ENCODE measurements around the gene AP3B1.
A peak's percentile ranks its signal among the peaks of the same experiment; 100 is the strongest.

Gene AP3B1, protein sequence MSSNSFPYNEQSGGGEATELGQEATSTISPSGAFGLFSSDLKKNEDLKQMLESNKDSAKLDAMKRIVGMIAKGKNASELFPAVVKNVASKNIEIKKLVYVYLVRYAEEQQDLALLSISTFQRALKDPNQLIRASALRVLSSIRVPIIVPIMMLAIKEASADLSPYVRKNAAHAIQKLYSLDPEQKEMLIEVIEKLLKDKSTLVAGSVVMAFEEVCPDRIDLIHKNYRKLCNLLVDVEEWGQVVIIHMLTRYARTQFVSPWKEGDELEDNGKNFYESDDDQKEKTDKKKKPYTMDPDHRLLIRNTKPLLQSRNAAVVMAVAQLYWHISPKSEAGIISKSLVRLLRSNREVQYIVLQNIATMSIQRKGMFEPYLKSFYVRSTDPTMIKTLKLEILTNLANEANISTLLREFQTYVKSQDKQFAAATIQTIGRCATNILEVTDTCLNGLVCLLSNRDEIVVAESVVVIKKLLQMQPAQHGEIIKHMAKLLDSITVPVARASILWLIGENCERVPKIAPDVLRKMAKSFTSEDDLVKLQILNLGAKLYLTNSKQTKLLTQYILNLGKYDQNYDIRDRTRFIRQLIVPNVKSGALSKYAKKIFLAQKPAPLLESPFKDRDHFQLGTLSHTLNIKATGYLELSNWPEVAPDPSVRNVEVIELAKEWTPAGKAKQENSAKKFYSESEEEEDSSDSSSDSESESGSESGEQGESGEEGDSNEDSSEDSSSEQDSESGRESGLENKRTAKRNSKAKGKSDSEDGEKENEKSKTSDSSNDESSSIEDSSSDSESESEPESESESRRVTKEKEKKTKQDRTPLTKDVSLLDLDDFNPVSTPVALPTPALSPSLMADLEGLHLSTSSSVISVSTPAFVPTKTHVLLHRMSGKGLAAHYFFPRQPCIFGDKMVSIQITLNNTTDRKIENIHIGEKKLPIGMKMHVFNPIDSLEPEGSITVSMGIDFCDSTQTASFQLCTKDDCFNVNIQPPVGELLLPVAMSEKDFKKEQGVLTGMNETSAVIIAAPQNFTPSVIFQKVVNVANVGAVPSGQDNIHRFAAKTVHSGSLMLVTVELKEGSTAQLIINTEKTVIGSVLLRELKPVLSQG

DNA sequence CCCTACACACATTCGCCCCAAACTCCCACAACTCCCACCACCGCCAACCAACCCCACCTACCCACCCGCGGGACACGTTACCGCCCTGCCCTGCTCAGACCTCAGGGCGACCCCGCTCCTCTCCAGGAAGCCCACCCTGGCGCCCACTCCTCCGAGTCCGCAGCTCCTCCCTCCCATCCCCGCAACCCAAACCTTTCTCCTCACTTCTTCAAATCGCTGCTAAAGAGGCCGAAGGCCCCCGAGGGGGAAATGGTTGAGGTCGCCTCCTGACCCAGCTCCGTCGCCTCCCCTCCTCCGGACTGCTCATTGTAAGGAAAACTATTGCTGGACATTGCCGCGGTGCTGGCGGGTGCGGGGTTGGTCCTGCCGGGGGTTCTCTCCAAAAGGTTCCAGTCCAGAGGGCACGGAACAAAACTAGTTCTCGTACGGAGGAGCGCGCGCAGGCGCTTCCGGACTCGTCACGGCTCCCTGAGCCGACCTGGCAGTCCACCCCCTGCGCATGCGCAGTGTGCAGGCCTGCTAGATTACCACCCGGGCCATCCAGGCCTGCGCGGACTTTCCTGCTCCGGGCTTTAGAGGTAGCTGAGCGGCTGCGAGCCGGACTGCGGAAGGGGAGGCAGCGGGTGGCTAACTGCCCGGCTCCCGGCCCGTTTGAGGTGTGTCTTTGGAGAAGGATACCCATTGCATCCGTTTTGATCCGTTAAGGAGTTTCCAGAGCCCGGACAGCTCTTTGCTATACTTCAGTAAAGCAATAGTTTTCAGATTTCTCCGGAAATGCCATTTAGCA lies at the start of gene AP3B1:
TSS of gene AP3B1 (minus strand) at position 451 of the 787 bp plus-strand sequence. CDS start at position 332, 119 bp downstream.
- Histone ChIP-seq H3K4me3 (ENCODE audit: low read depth, low read length) (peak within 1 kb of the TSS; percentile 91), H3K36me3 (ENCODE audit: control insufficient read depth, insufficient read depth, low read length) (no peaks in the 10 kb centered on the region), H3K27ac (ENCODE audit: low read depth, low read length) (peak within 1 kb of the TSS; percentile 60; the same call in 1 of the 2 replicates), H3K9me3 (ENCODE audit: control insufficient read depth, insufficient read depth, low read depth, low read length) (no peaks in the 10 kb centered on the region), H3K9ac (ENCODE audit: low read length) (peak within 1 kb of the TSS; percentile 83), H3K4me1 (ENCODE audit: control insufficient read depth, insufficient read depth, low read length) (peaks cover 16% of the 10 kb centered on the region), H3K27me3 (ENCODE audit: control insufficient read depth, insufficient read depth, low read length) (no peaks in the 10 kb centered on the region)

DNA sequence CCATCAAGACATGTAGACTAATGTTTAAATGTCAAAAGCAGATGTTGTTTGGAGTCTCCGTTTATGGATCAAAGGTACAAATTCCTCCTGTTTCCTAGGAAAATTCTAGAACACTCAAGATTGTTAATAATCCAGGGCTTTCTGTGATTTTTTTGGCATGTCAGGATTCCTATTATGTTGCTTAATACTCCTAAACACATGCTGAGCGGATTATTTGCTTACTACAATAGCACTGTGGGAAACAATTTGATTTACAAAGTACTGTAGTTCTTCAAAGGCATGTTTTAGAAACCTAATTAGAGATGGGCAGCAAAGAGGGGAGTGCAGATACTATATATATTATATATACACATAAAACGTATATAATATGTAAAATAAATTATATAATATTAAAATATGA lies 46.9 kb upstream of the AP3B1 start:
- Histone ChIP-seq H3K9me3 (ENCODE audit: control insufficient read depth, insufficient read depth, low read depth, low read length) (peaks cover 21% of the 10 kb centered on the region), H3K9ac (ENCODE audit: low read length) (no peak overlapping the region), H3K4me3 (ENCODE audit: low read depth, low read length) (no peak overlapping the region), H3K36me3 (ENCODE audit: control insufficient read depth, insufficient read depth, low read length) (no peaks in the 10 kb centered on the region), H3K4me1 (ENCODE audit: control insufficient read depth, insufficient read depth, low read length) (peaks cover 17% of the 10 kb centered on the region), H3K27me3 (ENCODE audit: control insufficient read depth, insufficient read depth, low read length) (peaks cover 31% of the 10 kb centered on the region; the same call in 1 of the 2 replicates), H3K27ac (ENCODE audit: low read depth, low read length) (no peak overlapping the region)

DNA sequence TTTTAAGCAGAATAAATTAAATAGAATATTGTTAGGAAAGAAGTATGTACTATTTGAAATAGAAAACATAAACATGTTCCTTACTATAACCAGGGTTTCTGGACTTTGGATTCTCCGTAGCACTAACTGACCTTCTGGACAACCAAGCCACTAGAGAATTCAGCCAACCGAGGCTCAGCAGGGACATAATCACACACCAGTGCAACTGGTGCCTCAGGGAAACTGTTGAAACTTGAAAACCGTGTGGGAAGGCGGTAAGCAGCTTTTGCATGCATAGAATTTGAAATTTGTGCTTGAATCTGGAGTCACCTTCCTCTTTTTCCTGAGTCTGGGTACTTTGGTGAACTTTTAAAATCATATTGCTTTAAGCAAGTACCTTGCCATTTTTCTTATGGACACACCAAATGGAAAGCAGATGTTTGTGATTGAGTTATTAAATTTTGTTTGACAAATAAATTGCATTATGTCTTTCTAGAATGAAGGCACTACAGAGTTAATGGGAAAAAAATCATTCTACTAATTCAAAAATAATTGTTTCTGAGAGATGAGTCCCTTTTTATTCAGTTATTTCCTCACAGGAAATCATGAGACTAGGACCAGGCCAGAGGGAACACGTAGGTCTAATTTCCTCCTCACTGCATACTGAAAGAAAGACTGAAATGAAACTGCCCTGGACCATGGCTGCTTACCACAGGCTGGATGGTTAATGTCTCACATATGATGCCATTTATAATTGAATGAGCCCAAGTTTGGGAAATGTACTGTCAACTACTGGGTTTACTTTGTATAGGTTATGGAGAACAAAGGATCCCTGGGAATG lies 45.3 kb upstream of the AP3B1 start:
- H3K9ac ChIP-seq (ENCODE audit: low read length), result no peak overlapping the region
- H3K9me3 ChIP-seq (ENCODE audit: control insufficient read depth, insufficient read depth, low read depth, low read length), result peaks cover 21% of the 10 kb centered on the region
- no peak overlapping the region for H3K4me3 ChIP-seq (ENCODE audit: low read depth, low read length)
- peaks cover 31% of the 10 kb centered on the region; the same call in 1 of the 2 replicates for H3K27me3 ChIP-seq (ENCODE audit: control insufficient read depth, insufficient read depth, low read length)
- H3K4me1 ChIP-seq (ENCODE audit: control insufficient read depth, insufficient read depth, low read length), result peaks cover 9% of the 10 kb centered on the region
- H3K27ac ChIP-seq (ENCODE audit: low read depth, low read length), result no peak overlapping the region
- H3K36me3 ChIP-seq (ENCODE audit: control insufficient read depth, insufficient read depth, low read length), result no peaks in the 10 kb centered on the region

DNA sequence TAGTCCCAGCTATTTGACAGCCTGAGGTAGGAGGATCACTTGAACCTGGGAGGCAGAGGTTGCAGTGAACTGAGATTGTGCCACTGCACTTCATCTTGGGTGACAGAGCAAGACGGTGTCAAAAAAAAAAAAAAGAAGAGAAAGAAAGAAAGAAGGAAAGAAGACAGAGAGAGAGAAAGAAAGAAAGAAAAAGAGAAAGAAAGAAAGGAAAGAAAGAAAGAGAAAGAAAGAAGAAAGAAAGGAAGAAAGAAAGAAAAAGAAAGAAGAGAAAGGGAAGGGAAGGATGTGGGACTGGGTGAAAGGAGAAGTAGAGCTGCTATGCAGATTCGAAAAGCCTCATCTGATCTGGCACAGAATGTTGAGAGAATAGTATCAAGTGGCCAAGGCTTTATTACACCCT lies 42.2 kb upstream of the AP3B1 start:
- Histone ChIP-seq H3K4me3 (ENCODE audit: low read depth, low read length) (no peak overlapping the region), H3K36me3 (ENCODE audit: control insufficient read depth, insufficient read depth, low read length) (no peaks in the 10 kb centered on the region), H3K27me3 (ENCODE audit: control insufficient read depth, insufficient read depth, low read length) (peaks cover 21% of the 10 kb centered on the region; the same call in 1 of the 2 replicates), H3K9me3 (ENCODE audit: control insufficient read depth, insufficient read depth, low read depth, low read length) (peaks cover 17% of the 10 kb centered on the region), H3K27ac (ENCODE audit: low read depth, low read length) (no peak overlapping the region), H3K9ac (ENCODE audit: low read length) (no peak overlapping the region), H3K4me1 (ENCODE audit: control insufficient read depth, insufficient read depth, low read length) (peaks cover 10% of the 10 kb centered on the region)

DNA sequence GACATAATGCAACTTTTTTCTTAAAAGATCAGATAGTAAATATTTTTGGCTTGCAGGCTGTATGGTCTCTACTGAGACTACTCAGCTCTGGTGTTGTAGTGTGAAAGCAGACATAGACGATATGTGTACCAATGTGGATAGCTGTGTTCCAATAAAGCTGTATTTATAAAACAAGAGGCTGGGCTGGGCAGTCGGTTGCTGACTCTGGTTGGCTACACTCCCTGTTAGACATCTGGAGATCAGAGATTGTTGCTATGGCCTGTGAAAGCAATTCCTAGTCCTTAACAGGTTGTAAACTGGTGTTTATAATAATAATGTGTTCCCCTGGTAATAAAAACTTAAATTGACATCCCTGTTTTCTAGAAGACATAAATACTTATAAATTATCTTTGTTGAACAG lies 41.5 kb upstream of the AP3B1 start:
- H3K4me1 ChIP-seq (ENCODE audit: control insufficient read depth, insufficient read depth, low read length), result peaks cover 4% of the 10 kb centered on the region; the same call in 1 of the 2 replicates
- no peak overlapping the region for H3K4me3 ChIP-seq (ENCODE audit: low read depth, low read length)
- no peak overlapping the region for H3K9ac ChIP-seq (ENCODE audit: low read length)
- H3K27me3 ChIP-seq (ENCODE audit: control insufficient read depth, insufficient read depth, low read length), result peaks cover 17% of the 10 kb centered on the region; the same call in 1 of the 2 replicates
- no peak overlapping the region for H3K27ac ChIP-seq (ENCODE audit: low read depth, low read length)
- H3K9me3 ChIP-seq (ENCODE audit: control insufficient read depth, insufficient read depth, low read depth, low read length), result peaks cover 17% of the 10 kb centered on the region
- no peaks in the 10 kb centered on the region for H3K36me3 ChIP-seq (ENCODE audit: control insufficient read depth, insufficient read depth, low read length)

DNA sequence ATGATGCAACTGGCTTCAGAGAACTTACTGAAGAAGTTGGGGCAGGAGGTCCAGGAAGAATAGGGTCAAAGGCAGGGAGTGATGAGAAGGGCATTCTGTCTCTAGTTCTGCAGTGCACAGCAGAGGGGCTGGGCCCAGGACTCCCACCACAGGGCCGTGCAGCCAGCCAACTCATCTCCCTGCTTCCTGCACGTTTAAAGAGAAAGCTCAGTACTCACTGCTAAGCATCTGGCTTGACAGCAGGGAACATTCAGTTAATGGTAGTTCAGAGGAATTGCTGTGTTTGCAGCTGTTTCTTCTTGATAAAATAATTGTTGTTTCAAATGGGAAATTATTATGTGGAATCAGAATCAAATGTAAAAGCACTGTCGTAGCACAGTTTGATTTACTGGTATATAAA lies 40.3 kb upstream of the AP3B1 start:
- peaks cover 17% of the 10 kb centered on the region for H3K9me3 ChIP-seq (ENCODE audit: control insufficient read depth, insufficient read depth, low read depth, low read length)
- H3K36me3 ChIP-seq (ENCODE audit: control insufficient read depth, insufficient read depth, low read length), result no peaks in the 10 kb centered on the region
- no peak overlapping the region for H3K4me3 ChIP-seq (ENCODE audit: low read depth, low read length)
- peaks cover 3% of the 10 kb centered on the region; the same call in 1 of the 2 replicates for H3K4me1 ChIP-seq (ENCODE audit: control insufficient read depth, insufficient read depth, low read length)
- H3K27ac ChIP-seq (ENCODE audit: low read depth, low read length), result no peak overlapping the region
- no peak overlapping the region for H3K9ac ChIP-seq (ENCODE audit: low read length)
- H3K27me3 ChIP-seq (ENCODE audit: control insufficient read depth, insufficient read depth, low read length), result peaks cover 5% of the 10 kb centered on the region; the same call in 1 of the 2 replicates

DNA sequence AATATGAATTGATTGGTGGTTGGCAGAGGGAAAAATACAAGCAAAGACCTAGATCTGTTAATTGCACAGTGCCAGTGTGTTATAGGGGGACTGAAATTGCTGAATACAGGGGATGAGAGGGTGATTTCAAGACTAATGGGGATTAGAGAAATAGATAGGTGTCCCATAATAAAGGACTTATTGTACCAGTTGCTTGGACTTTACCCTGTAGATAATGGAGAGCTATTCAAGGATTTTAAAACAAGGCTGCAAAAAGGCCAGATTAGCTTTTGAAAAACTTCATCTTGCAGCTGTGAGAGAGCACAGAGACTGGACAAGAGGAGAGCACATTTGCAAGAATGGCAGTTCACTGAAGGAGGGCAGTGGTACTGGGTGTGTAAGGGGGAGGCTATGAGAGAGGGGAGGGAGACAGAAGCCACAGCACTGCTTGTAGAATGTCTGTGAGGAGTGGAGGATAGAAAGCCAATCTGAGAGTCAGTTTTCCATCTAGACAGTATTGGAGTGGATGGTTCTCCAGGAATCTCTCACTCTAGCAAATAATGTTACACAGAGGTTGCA lies 37.1 kb upstream of the AP3B1 start:
- Histone ChIP-seq H3K9ac (ENCODE audit: low read length) (no peak overlapping the region), H3K27me3 (ENCODE audit: control insufficient read depth, insufficient read depth, low read length) (no peaks in the 10 kb centered on the region), H3K4me1 (ENCODE audit: control insufficient read depth, insufficient read depth, low read length) (peaks cover 16% of the 10 kb centered on the region), H3K36me3 (ENCODE audit: control insufficient read depth, insufficient read depth, low read length) (no peaks in the 10 kb centered on the region), H3K4me3 (ENCODE audit: low read depth, low read length) (no peak overlapping the region), H3K27ac (ENCODE audit: low read depth, low read length) (no peak overlapping the region), H3K9me3 (ENCODE audit: control insufficient read depth, insufficient read depth, low read depth, low read length) (no peaks in the 10 kb centered on the region)

DNA sequence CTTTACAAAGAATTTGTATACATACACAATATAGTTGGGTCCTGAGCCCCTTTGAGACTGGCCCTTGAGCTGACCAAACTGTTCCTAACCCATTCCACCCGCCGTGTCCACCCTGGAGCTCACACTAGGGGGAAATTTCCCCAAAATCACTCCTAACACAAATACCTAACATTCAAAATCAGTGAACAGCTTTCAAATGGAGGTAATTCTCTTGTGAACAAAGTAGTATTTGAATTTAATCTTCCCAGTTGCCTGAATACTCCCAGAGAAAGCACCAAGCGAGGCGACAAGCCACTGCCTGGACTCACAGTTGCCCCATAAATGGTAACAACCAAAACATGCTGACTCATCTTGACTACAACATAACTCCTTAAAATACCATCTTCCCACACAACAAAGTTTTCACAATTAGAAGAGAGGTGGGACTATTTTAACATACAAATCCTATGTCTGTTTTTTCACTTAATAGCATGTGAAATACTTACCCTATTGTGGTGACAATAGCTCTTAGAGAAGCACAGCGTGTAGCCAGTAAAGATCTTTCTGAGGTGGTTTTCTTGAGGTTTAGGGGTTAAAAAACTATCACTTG lies 34.2 kb upstream of the AP3B1 start:
- no peaks in the 10 kb centered on the region for H3K27me3 ChIP-seq (ENCODE audit: control insufficient read depth, insufficient read depth, low read length)
- H3K4me3 ChIP-seq (ENCODE audit: low read depth, low read length), result no peak overlapping the region
- H3K27ac ChIP-seq (ENCODE audit: low read depth, low read length), result no peak overlapping the region
- no peaks in the 10 kb centered on the region for H3K36me3 ChIP-seq (ENCODE audit: control insufficient read depth, insufficient read depth, low read length)
- no peaks in the 10 kb centered on the region for H3K9me3 ChIP-seq (ENCODE audit: control insufficient read depth, insufficient read depth, low read depth, low read length)
- H3K9ac ChIP-seq (ENCODE audit: low read length), result no peak overlapping the region
- H3K4me1 ChIP-seq (ENCODE audit: control insufficient read depth, insufficient read depth, low read length), result peaks cover 13% of the 10 kb centered on the region

DNA sequence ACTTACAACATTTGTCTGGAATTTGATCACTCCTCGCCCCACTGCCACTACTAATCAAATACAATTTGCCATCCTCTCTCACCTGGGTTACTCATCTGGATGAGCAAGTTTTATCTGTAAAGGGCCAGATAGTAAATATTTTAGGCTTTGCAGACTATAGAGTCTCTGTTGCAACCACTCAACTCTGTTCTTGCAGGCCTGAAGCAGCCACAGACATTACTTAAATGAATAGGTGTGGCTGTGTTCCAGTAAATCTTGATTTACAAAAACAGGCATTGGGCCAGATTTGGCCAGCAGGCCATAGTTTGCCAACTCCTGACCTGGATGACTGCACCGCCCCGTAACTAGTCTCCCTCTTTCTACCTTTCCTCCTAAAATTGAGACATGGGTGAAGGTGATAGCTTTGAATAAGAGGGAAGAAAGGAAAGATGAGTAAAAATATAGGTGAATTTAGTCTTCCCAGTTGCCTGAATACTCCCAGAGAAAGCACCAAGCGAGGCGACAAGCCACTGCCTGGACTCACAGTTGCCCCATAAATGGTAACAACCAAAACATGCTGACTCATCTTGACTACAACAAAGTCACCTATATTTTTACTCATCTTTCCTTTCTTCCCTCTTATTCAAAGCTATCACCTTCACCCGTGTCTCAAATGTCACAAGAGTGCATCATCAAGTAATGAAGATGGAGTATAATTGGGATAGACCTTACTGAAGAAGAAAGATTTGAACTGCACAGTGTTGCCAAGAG lies 33.4 kb upstream of the AP3B1 start:
- Histone ChIP-seq H3K4me3 (ENCODE audit: low read depth, low read length) (no peak overlapping the region), H3K27ac (ENCODE audit: low read depth, low read length) (no peak overlapping the region), H3K9ac (ENCODE audit: low read length) (no peak overlapping the region), H3K27me3 (ENCODE audit: control insufficient read depth, insufficient read depth, low read length) (no peaks in the 10 kb centered on the region), H3K36me3 (ENCODE audit: control insufficient read depth, insufficient read depth, low read length) (no peaks in the 10 kb centered on the region), H3K4me1 (ENCODE audit: control insufficient read depth, insufficient read depth, low read length) (peaks cover 13% of the 10 kb centered on the region), H3K9me3 (ENCODE audit: control insufficient read depth, insufficient read depth, low read depth, low read length) (no peaks in the 10 kb centered on the region)
